GM12892 (cell line): Measurements from ENCODE around the gene DRD4.

Experiments
- POLR2A ChIP-seq: IDR thresholded peaks from 2 replicates; pipeline ENCODE4 v1.6.1; 2011; ENCODE audit warnings: low read depth, low read length, control low read depth
- POLR2AphosphoS5 ChIP-seq: IDR thresholded peaks from 2 replicates; pipeline ENCODE4 v1.6.1; 2011; ENCODE audit warnings: low read depth, low read length, control low read depth

DNA sequence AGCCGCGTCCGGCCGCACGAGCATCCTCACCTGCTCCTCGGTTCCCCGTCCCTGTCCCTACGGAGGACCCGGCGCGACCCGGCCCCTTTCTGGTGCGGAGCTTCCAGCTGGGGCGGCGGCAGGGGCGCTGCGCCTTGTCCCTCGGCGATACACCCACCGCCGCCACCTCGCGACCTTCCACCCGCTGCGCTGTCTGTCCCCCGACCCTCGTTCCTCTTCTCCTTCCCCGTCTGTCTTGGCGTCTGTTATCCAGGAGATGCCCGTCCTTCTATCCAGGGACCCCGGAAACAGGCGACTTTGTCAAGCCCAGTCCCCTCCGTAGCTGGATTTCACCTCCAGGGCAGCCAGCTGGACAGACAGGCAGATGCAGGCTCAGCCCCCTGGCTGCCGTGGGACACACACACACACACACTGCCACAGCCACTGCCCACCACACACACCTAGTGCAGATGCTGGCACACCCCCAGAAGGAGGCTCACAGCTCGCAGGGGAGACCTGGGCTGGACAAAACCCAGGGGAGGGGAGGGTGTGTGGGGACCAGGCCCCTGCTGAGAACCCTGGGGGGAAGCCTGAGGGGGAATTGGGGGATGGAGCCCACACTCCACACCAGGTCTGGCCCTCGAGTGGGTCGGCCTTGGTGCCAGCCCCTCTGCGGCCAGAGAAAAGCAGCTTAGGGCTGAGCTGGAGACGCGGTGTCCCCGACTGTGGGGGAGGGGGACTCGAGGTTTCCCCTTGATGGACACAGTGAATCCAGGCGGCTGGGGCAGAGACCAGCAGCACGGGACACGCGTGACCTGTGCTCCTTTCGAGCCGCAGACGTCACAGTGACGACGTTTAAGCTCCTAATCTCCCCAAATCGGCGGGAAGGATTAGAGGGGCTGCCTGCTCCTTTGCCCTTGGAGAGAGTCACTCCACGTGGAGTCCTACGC is 788 bp downstream of the DRD4 start:
- TF ChIP-seq POLR2AphosphoS5, result no peak
- TF ChIP-seq POLR2A, result no peak
